Kidney (tissue), 14 donors: ENCODE data around the gene RPS6KA2. TPM values are rescaled to one million over a fixed set of nuclear protein-coding genes. Genes with fewer than 3 reads are reported as not detected.

Experiments used
- DNase-seq, 5 donors: peaks; one replicate each; pipeline ENCODE4 v3.0.0-alpha.2; 2013 to 2020
- FAIRE-seq: peaks from 2 replicates; lab custom pipeline; 2012; peaks lifted over from hg19 to GRCh38; lab: Jason Lieb, UNC
- H3K27ac ChIP-seq, 2 donors: one replicate each; pipeline ENCODE4 v1.7.0; 2013; ENCODE audit warnings: low read depth in 2 of 2, low read length in 2 of 2, inconsistent platforms in 1 of 2
- H3K27me3 ChIP-seq: one replicate; pipeline ENCODE4 v1.7.1; 2013; ENCODE audit warnings: low read length, inconsistent platforms; ENCODE audit not compliant: control insufficient read depth, insufficient read depth
- H3K36me3 ChIP-seq, 3 donors: one replicate each; pipeline versions ENCODE4 v1.7.0 to v1.7.1; 2013; ENCODE audit warnings: low read length in 3 of 3, control low read depth in 1 of 3, inconsistent platforms in 1 of 3; ENCODE audit not compliant: insufficient read depth in 3 of 3, control insufficient read depth in 2 of 3
- H3K4me1 ChIP-seq, 3 donors: one replicate each; pipeline versions ENCODE4 v1.7.0 to v1.7.1; 2013; ENCODE audit warnings: low read length in 3 of 3, inconsistent platforms in 1 of 3, low read depth in 1 of 3; ENCODE audit not compliant: control insufficient read depth in 2 of 3, insufficient read depth in 2 of 3
- H3K4me3 ChIP-seq, 3 donors: one replicate each; pipeline versions ENCODE4 v1.7.0 to v1.8.1; 2013; ENCODE audit warnings: low read length in 3 of 3, control low read depth in 1 of 3, inconsistent platforms in 1 of 3
- H3K9ac ChIP-seq, 3 donors: one replicate each; pipeline versions ENCODE4 v1.7.0 to v1.7.1; 2013; ENCODE audit warnings: low read length in 3 of 3, control low read depth in 1 of 3, inconsistent platforms in 1 of 3
- H3K9me3 ChIP-seq, 3 donors: one replicate each; pipeline versions ENCODE4 v1.7.0 to v1.7.1; 2013; ENCODE audit warnings: low read length in 3 of 3, control low read depth in 1 of 3, inconsistent platforms in 1 of 3; ENCODE audit not compliant: control insufficient read depth in 2 of 3, insufficient read depth in 1 of 3
- intact Hi-C: fragments of 100-400 bp; cut with DNase I; formaldehyde crosslinking; loops from one replicate; pipeline ENCODE4 v1.11.1; 2022
- polyA plus RNA-seq: library from polyadenylated mRNA; stranded (reverse); fragments of 350-450 nt; fragmentation: Illumina TruSeq; extraction: RNeasy Lipid Tissue Mini Kit (QIAGEN cat#74804); gene quantifications from one replicate; pipeline ENCODE4 v1.2.3, GENCODE V29; 2014; ENCODE audit warnings: low read depth, low replicate concordance; ENCODE audit not compliant: insufficient read depth
- total RNA-seq: library from RNA; stranded (reverse); fragmentation: NEBNext Ultra II Directional; extraction: Animal tissue kit (Norgen Biotek cat#: 25700); gene quantifications from one replicate; pipeline ENCODE4 v1.2.1, GENCODE V29; 2021
- TF ChIP-seq, protein P1 (sequence below): IDR thresholded peaks from 3 replicates; pipeline ENCODE4 v1.5.1; 2012; ENCODE audit warnings: mild to moderate bottlenecking, moderate library complexity, borderline replicate concordance; ENCODE audit not compliant: insufficient read depth; ENCODE audit errors: extremely low read depth
- donor health status: control.
- donor health status: control.
- donor health status: control.
- donor health status: control.
- donor health status: control.
- donor health status: DM: yes; HTN: yes; CAD: no.
- donor health status: Normal renal cell carcinoma (clear cell type).

The RPS6KA2 gene
- total and polyA plus RNA-seq, 2 donors from 2014 or later = 12.3 to 61.2 TPM

DNA sequence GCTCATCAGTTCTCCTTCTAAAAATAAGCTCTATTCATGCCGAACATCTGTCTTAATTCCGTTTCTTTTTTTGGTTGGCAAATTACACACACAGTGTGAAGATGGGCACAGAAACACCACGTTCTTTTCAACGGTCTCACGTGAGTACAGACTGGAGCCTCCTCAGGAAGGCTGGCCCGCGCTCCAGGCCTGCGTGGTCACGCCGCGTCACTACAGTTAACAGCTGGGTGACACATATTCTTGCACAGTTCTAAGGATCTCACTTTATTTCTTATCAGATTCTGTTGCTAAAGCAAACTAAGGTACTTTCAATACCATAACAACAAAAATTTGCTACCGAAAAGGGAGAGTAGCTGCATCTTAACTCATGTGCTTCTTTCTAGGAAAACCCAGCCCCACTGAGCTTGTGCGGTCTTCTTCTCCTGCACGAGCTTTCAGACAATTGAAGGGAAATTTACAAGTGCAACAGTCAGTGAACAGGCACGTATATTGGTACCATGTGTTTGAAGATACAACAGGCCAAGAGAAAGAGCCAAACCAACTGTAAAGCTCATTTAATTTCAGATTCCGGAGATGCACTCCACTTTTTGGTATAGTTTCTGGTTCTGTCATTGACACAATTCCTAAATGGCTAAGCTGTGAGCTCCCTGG is 188.7 kb downstream of the RPS6KA2 start:
- intact Hi-C loops = no loop called here
- Histone ChIP-seq H3K9me3 (no peaks in the 10 kb centered on the region), H3K27ac (no peak overlapping the region), H3K36me3 (no peaks in the 10 kb centered on the region), H3K4me1 (no peaks in the 10 kb centered on the region), H3K4me3 (no peak overlapping the region), H3K27me3 (no peaks in the 10 kb centered on the region), H3K9ac (no peak overlapping the region)
- TF ChIP-seq, protein P1, sequence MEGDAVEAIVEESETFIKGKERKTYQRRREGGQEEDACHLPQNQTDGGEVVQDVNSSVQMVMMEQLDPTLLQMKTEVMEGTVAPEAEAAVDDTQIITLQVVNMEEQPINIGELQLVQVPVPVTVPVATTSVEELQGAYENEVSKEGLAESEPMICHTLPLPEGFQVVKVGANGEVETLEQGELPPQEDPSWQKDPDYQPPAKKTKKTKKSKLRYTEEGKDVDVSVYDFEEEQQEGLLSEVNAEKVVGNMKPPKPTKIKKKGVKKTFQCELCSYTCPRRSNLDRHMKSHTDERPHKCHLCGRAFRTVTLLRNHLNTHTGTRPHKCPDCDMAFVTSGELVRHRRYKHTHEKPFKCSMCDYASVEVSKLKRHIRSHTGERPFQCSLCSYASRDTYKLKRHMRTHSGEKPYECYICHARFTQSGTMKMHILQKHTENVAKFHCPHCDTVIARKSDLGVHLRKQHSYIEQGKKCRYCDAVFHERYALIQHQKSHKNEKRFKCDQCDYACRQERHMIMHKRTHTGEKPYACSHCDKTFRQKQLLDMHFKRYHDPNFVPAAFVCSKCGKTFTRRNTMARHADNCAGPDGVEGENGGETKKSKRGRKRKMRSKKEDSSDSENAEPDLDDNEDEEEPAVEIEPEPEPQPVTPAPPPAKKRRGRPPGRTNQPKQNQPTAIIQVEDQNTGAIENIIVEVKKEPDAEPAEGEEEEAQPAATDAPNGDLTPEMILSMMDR = no peak
- DNase-seq (no peak), FAIRE-seq (no peak)

DNA sequence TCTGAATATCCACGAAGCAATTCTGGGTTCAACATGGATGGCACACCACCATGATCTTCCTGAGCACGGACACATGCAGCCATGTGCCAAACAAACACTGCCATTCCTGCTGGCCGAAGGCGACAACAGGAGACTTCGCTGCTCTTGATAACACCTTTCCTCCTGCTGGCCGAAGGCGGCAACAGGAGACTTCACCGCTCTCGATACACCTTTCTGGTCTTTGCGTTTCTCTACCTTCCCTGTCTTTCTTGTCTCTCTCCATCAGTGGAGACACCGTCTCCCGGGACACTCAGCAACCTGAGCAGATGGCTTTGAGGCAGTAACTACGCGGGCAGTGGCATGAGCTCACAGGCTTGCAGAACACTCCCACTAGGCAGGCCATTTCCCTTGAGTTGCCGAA is 189.4 kb downstream of the RPS6KA2 start:
- Histone ChIP-seq H3K4me3 (no peak overlapping the region), H3K27me3 (no peaks in the 10 kb centered on the region), H3K4me1 (no peaks in the 10 kb centered on the region), H3K9me3 (no peaks in the 10 kb centered on the region), H3K36me3 (no peaks in the 10 kb centered on the region), H3K27ac (no peak overlapping the region), H3K9ac (no peak overlapping the region)
- TF ChIP-seq, protein P1 = no peak
- intact Hi-C loops = no loop called here
- FAIRE-seq (no peak), DNase-seq (no peak)

DNA sequence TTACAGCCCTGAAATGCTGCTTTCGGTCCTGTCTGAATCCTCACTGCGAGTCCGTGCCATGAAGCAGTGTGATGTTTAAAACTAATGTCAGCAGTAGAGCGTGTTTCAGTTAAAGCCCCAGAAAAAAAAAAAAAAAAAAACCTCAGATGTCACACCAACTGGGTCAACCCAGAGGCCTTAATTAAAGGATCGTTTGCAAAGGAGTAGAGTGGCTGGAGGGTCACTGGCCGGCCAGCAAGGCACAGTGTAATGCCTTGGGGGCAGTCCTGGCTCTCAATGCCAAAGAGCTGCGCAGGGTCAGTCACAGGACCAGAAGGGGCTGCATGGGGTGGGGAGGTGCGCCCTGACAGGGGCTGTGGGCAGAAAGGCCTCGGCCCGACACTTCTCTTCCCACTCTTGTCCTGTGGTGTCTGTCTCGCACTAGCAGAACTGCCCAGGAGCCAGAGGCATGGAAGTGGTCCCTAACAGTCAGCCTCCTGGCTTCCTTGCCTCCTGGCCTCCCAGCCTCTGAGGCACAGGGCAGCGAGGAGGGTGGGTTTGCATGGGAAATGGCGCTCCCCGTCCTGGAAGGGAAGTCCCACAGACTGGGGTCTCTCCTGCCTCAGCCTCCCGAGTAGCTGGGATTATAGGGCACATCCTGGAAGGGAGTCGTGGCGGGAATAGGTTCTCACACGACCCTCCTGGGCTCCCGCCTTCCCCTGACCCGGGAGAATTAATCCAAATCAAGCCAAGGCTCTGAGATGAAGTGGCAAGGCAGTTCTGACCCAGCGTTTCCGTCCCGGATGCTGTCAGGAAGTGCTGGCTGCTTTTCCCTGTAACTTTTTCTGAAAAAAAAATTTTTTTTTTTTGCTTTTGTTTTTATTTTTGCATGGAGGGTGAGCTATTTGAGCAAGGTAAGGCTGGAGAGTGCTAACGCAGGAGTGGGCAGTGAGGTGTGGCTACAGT is 190.6 kb downstream of the RPS6KA2 start:
- H3K9ac ChIP-seq = no peak overlapping the region
- H3K36me3 ChIP-seq = no peaks in the 10 kb centered on the region
- H3K4me3 ChIP-seq = no peak overlapping the region
- H3K4me1 ChIP-seq = no peaks in the 10 kb centered on the region
- H3K27ac ChIP-seq = no peak overlapping the region
- intact Hi-C loops = no loop called here
- H3K27me3 ChIP-seq = no peaks in the 10 kb centered on the region
- no peak for FAIRE-seq
- TF ChIP-seq, protein P1 = no peak
- H3K9me3 ChIP-seq = no peaks in the 10 kb centered on the region
- DNase-seq = no peak
